ENCODE measurements around the gene TMIE. TPM values are rescaled to one million over a fixed set of nuclear protein-coding genes. Genes with fewer than 3 reads are reported as not detected.

The TMIE gene
- total and polyA plus RNA-seq, 7 donors, result 0.63 to 1.8 (median 1.3) TPM; not detected in 3

DNA sequence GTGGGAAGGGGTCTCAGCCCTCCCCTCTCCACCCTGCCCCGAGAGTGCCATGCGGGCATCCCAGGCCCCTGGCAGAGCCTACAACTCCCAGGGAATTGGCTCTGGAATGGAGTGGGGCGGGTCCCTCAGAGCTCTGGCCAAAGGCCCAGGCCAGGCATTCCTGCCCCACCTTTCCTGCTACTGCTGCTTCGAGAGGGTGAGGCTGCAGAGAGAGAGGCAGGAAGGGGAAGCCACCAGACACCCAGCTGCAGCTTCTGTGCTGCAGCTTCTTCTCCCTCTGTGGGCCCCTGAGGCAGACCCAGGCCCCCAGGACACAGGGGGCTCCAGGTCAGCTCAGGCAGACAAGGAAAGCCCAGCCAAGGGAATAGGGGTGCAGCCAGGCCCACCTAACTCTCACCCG, 10.4 kb upstream of the TMIE start:
- no peak for DNase-seq
- Histone ChIP-seq H3K27me3 (no peaks in the 10 kb centered on the region), H3K4me1 (peaks cover 0 to 37% (median 33%) of the 10 kb centered on the region in 4 donors), H3K9me3 (no peaks in the 10 kb centered on the region), H3K4me3 (no peak overlapping the region), H3K36me3 (no peaks in the 10 kb centered on the region), H3K27ac (no peak overlapping the region)
- WGBS, 2 donors, result 22 to 52% methylated on average over 5 of the region's 5 CpGs
- no peak for TF ChIP-seq POLR2AphosphoS5 (IDR thresholded peaks at IDR 0.05)
- TF ChIP-seq, protein P1, sequence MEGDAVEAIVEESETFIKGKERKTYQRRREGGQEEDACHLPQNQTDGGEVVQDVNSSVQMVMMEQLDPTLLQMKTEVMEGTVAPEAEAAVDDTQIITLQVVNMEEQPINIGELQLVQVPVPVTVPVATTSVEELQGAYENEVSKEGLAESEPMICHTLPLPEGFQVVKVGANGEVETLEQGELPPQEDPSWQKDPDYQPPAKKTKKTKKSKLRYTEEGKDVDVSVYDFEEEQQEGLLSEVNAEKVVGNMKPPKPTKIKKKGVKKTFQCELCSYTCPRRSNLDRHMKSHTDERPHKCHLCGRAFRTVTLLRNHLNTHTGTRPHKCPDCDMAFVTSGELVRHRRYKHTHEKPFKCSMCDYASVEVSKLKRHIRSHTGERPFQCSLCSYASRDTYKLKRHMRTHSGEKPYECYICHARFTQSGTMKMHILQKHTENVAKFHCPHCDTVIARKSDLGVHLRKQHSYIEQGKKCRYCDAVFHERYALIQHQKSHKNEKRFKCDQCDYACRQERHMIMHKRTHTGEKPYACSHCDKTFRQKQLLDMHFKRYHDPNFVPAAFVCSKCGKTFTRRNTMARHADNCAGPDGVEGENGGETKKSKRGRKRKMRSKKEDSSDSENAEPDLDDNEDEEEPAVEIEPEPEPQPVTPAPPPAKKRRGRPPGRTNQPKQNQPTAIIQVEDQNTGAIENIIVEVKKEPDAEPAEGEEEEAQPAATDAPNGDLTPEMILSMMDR (IDR thresholded peaks at IDR 0.05), result no peak
- TF ChIP-seq EP300 (IDR thresholded peaks at IDR 0.05), result no peak
- no peak for TF ChIP-seq POLR2A (IDR thresholded peaks at IDR 0.05)
- intact Hi-C loops (cut with DNase I), result no loop called here

DNA sequence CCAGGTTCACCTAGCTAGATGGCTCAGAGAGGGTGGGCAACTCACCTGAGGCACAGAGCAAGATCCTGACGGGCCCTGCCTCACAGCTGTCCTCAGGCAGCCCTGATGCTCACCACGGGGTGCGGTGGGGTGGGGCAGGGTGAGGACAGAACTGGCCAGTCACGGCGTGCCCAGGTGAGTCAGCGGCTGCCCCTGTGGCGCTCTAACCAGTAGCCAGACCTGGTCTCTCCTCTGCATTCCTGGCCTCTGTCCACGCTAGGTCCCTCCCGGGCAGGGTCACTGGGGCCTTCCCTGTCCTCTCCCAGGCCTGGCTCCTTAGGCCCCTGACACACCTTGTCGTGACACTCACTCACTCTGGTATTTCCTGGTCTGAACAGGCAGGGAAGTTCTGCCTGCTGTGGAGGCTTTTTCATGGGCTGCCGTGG, 8.6 kb upstream of the TMIE start:
- Histone ChIP-seq H3K27ac (peak overlapping the region; percentile 57 to 79 (median 65)), H3K4me1 (peaks cover 0 to 51% (median 48%) of the 10 kb centered on the region in 4 donors), H3K27me3 (no peaks in the 10 kb centered on the region), H3K36me3 (no peaks in the 10 kb centered on the region), H3K4me3 (peak overlapping the region in 3 of 4 donors; percentile 60 to 71 (median 66)), H3K9me3 (no peaks in the 10 kb centered on the region)
- no peak for DNase-seq
- TF ChIP-seq POLR2A (IDR thresholded peaks at IDR 0.05), result peak in 1 of 2 donors; percentile 32
- TF ChIP-seq, protein P1 (IDR thresholded peaks at IDR 0.05), result no peak
- WGBS, 2 donors, result 13 to 48% methylated on average over 11 of the region's 11 CpGs
- intact Hi-C loops (cut with DNase I), result no loop called here

DNA sequence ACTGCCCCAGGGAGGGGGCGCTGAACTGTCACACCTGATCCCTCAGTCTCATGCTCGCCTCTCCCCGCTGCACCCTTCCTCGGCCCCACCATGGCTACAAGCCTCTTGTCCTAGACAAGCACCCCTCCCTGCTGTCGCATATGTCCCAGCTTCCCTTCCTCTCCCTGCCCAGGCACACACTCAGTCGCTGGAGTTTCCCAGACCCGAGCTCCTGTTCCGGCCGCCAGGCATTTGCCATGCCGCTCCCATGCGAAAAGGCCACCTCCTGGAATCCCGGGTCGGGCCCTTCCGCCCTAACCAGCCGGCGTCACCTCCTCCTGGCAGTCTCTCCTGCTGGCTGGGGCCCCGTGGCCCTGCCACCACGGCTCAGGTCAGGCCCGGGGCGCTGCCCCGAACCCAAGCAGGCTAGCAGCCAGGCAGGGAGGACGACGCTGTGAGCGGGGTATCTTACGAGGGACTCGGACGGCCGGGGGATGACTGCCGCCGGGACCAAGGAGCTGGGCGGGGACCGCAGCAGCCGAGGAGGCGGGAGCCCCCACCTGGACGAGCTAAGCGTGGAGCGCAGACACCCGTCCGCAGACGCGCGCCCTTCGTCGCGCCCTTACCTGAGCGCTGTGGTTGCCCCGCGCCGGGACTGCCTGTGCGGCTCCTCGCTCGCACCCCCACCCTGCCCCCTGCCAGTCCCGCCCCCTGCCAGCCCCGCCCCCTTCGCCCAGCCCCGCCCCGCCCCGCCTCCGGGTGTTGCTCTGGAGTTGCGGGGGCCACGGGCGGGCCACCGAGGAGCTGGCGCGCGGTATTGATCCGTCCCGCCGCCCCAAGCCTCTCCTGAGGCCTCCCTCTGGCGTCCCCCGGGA, 7.9 kb upstream of the TMIE start, which contains the start of gene ALS2CL:
ALS2CL (minus strand) TSS at position 642 of the 854 bp plus-strand sequence. CDS start 4,239 bp downstream, outside the sequence.
- peak; percentile 74 for DNase-seq
- 0 to 1% methylated on average over 71 of the region's 71 CpGs for whole genome bisulfite sequencing, 2 donors
- TF ChIP-seq POLR2A (IDR thresholded peaks at IDR 0.05) (no peak), EP300 (IDR thresholded peaks at IDR 0.05) (no peak), POLR2AphosphoS5 (IDR thresholded peaks at IDR 0.05) (peak in 3 of 4 donors; percentile 38 to 69 (median 65))
- TF ChIP-seq, protein P1 (IDR thresholded peaks at IDR 0.05), result no peak
- Histone ChIP-seq H3K4me1 (peaks cover 0 to 51% (median 48%) of the 10 kb centered on the region in 4 donors), H3K4me3 (peak within 1 kb of the TSS; percentile 41 to 71 (median 63)), H3K27ac (peak within 1 kb of the TSS; percentile 63 to 79 (median 66)), H3K27me3 (no peaks in the 10 kb centered on the region), H3K36me3 (no peaks in the 10 kb centered on the region), H3K9me3 (no peaks in the 10 kb centered on the region)
- intact Hi-C loops (cut with DNase I), result no loop called here

DNA sequence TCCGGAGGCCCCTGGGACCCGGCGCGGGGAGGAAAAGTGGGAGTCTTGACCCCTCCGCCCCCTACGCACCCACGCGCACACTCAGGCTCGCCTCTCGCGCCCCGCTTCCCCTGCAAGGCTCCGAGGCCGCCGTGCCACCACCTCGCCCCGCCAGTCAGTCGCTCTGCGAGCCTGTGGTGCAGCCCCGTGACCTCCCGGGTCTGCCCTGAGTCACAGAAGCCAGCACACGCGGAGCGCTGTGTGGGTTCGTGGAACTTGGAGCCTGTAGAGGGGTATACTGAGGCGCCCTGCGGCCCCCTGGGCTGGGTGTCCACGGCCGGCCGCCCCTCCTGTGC, 7.3 kb upstream of the TMIE start:
- H3K9me3 ChIP-seq, result no peaks in the 10 kb centered on the region
- no peak for DNase-seq

More for the DNA sequence above, 7.3 kb upstream of the TMIE start:
- 20 to 23% methylated on average over 30 of the region's 30 CpGs for WGBS, 2 donors
- H3K27ac ChIP-seq, result peak overlapping the region; percentile 57 to 79 (median 65)
- H3K4me3 ChIP-seq, result peak overlapping the region; percentile 41 to 71 (median 63)
- H3K4me1 ChIP-seq, result peaks cover 0 to 51% (median 48%) of the 10 kb centered on the region in 4 donors
- intact Hi-C loops (cut with DNase I), result no loop called here
- TF ChIP-seq, protein P1 (IDR thresholded peaks at IDR 0.05), result no peak
- no peak for TF ChIP-seq POLR2AphosphoS5 (IDR thresholded peaks at IDR 0.05)
- TF ChIP-seq EP300 (IDR thresholded peaks at IDR 0.05), result no peak
- no peak for TF ChIP-seq POLR2A (IDR thresholded peaks at IDR 0.05)
- no peaks in the 10 kb centered on the region for H3K36me3 ChIP-seq
- H3K27me3 ChIP-seq, result no peaks in the 10 kb centered on the region
